ENCODE data around the gene ZNF226.
A peak's percentile ranks its signal among the peaks of the same experiment; 100 is the strongest.
"Not testable (repeated sequence)": the region's sequence is repeated elsewhere in the genome, so short reads cannot be mapped to it uniquely, and the experiment has no call there.

Gene ZNF226

DNA sequence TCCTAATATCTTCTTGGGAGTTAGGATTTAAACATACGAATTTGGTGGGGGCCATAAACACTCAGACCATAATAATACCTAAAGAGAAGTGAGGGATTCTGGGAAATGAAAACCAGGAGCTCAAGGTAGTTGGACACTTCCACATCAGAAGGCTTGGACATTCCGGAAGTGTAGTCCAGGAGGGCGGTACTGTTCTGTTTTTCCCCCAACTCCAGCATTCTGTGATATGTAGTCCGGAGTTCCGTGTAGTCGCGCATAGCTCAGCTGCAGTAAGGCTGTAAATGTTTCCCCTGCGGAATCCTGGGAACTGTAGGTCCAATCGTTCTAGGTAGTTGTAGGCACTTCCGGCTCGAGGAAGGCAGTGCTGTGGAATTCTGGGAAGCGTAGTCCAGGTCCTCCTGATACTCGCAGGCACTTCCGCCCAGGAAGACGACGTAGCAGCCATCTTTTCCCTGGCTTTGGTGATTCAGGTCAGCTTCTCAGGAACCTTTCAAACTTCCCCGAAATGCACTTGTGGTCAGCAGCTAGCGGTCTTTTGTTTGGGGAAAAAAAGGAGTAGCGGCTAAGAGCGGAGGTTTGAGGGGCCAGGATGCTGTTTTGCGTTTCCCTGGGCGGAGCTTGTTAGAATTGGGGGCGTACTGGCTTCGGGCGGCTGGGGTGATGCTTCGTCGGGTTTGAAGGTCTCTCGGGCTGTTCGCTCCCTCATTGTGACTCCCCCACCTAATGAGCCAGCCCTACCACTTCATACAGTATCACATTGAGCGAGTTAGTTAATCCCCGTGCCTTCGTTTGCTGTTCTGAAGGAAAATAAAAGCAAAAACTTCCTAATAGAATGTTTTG, at the start of gene ZNF226:
TSS of gene ZNF226 (plus strand) at position 428 of the 840 bp plus-strand sequence. CDS start 4,981 bp downstream, outside the sequence.
- peak within 1 kb of the TSS; percentile 86 for H3K27ac ChIP-seq
- H3K9me3 ChIP-seq (ENCODE audit: control insufficient read depth, low read length): no peaks in the 10 kb centered on the region
- peak within 1 kb of the TSS; percentile 70 for H3K4me3 ChIP-seq (ENCODE audit: low read depth, low read length)
- peaks cover 4% of the 10 kb centered on the region for H3K4me1 ChIP-seq
- peak within 1 kb of the TSS; percentile 95 for H3K4me2 ChIP-seq (ENCODE audit: low read length)
- peak within 1 kb of the TSS; percentile 91 for H2AFZ ChIP-seq
- peaks cover 10% of the 10 kb centered on the region for H3K79me2 ChIP-seq
- H3K9ac ChIP-seq: peak within 1 kb of the TSS; percentile 53
- no peaks in the 10 kb centered on the region for H3K27me3 ChIP-seq (ENCODE audit: control insufficient read depth, insufficient read depth, low read length)
- no peaks in the 10 kb centered on the region for H3K36me3 ChIP-seq (ENCODE audit: control insufficient read depth, insufficient read depth, low read length)
- TF ChIP-seq, protein P1, sequence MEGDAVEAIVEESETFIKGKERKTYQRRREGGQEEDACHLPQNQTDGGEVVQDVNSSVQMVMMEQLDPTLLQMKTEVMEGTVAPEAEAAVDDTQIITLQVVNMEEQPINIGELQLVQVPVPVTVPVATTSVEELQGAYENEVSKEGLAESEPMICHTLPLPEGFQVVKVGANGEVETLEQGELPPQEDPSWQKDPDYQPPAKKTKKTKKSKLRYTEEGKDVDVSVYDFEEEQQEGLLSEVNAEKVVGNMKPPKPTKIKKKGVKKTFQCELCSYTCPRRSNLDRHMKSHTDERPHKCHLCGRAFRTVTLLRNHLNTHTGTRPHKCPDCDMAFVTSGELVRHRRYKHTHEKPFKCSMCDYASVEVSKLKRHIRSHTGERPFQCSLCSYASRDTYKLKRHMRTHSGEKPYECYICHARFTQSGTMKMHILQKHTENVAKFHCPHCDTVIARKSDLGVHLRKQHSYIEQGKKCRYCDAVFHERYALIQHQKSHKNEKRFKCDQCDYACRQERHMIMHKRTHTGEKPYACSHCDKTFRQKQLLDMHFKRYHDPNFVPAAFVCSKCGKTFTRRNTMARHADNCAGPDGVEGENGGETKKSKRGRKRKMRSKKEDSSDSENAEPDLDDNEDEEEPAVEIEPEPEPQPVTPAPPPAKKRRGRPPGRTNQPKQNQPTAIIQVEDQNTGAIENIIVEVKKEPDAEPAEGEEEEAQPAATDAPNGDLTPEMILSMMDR (IDR thresholded peaks at IDR 0.05): no peak

DNA sequence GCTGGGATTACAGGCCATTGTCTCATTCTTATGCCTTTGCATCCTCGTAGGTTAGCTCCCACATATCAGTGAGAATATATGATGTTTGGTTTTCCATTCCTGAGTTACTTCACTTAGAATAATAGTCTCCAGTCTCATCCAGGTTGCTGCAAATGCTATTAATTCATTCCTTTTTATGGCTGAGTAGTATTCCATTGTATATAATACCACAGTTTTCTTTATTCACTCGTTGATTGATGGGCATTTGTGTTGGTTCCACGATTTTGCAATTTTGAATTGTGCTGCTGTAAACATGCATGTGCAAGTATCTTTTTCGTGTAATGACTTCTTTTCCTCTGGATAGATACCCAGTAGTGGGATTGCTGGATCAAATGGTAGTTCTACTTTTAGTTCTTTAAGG, 43.7 kb upstream of the ZNF226 start:
- H3K27ac ChIP-seq; H3K4me2 ChIP-seq (ENCODE audit: low read length); H3K27me3 ChIP-seq (ENCODE audit: control insufficient read depth, insufficient read depth, low read length); H3K9ac ChIP-seq; H3K4me3 ChIP-seq (ENCODE audit: low read depth, low read length); H3K79me2 ChIP-seq; H3K4me1 ChIP-seq; H3K36me3 ChIP-seq (ENCODE audit: control insufficient read depth, insufficient read depth, low read length); H2AFZ ChIP-seq; H3K9me3 ChIP-seq (ENCODE audit: control insufficient read depth, low read length): not testable (repeated sequence)

DNA sequence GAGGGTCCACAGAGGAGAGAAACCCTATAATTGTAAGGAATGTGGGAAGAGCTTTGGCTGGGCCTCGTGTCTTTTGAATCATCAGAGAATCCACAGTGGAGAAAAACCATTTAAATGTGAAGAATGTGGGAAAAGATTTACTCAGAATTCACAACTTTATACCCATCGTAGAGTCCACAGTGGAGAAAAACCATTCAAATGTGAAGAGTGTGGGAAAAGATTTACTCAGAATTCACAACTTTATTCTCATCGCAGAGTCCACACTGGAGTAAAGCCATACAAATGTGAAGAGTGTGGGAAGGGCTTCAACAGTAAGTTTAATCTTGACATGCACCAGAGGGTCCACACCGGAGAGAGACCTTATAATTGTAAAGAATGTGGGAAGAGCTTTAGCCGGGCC, 32.9 kb upstream of the ZNF226 start:
- TF ChIP-seq, protein P1 (IDR thresholded peaks at IDR 0.05): no peak
- Histone ChIP-seq H3K36me3 (ENCODE audit: control insufficient read depth, insufficient read depth, low read length) (peaks cover 4% of the 10 kb centered on the region), H3K4me3 (ENCODE audit: low read depth, low read length) (no peak overlapping the region), H3K4me2 (ENCODE audit: low read length) (no peak overlapping the region), H3K27ac (no peak overlapping the region), H3K79me2 (peaks cover 2% of the 10 kb centered on the region), H3K9ac (no peak overlapping the region), H3K27me3 (ENCODE audit: control insufficient read depth, insufficient read depth, low read length) (no peaks in the 10 kb centered on the region), H3K9me3 (ENCODE audit: control insufficient read depth, low read length) (no peaks in the 10 kb centered on the region), H3K4me1 (no peaks in the 10 kb centered on the region), H2AFZ (no peak overlapping the region)

DNA sequence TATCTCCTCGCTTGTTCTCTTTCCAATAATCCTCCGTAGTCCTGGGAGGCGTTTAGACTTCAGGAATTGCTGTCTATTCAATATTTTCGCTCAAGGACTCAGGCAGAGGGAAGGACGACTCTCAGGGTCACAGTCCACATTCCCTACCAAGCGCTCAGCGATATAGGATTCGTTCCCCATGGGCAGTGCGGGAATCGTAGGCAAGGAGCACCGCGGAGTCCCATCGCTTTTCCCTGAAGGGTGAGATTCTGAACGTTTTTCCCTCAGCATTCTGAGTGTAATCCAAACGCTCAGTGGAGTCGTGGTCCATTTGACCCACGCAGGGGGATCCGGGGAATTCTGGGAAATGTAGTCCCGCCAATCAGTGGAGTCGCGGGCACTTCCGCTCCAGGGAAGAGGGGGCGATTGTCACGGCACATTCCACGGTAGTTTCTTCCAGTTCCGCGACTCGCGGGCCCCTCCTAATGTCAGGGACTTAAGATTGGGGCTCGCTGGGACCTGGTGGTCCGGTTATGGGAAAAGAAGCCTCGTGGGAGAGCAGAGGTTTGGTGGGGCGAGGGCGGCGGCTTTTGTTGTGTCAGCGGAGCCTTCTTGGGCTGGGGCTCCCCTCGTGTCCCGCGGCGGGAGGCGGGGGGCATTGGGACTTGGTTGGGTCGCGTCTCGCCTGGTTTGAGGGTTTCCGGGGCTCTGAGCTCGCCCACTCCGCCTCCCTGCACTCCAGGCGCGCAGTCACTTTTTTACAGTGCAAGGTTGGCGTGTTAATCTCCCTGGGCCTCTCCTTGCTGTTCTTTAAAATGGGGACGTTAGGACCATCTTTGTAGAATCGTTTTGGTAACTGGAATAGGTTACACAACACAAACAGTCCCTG, 23.5 kb upstream of the ZNF226 start, which contains the start of gene ZNF234:
TSS of gene ZNF234 (plus strand) at position 364 of the 868 bp plus-strand sequence. CDS start 3,079 bp downstream, outside the sequence.
- Histone ChIP-seq H3K9me3 (ENCODE audit: control insufficient read depth, low read length) (no peaks in the 10 kb centered on the region), H2AFZ (peak within 1 kb of the TSS; percentile 90), H3K4me1 (no peaks in the 10 kb centered on the region), H3K4me3 (ENCODE audit: low read depth, low read length) (peak within 1 kb of the TSS; percentile 79), H3K27ac (peak within 1 kb of the TSS; percentile 70), H3K36me3 (ENCODE audit: control insufficient read depth, insufficient read depth, low read length) (no peaks in the 10 kb centered on the region), H3K79me2 (no peaks in the 10 kb centered on the region), H3K27me3 (ENCODE audit: control insufficient read depth, insufficient read depth, low read length) (no peaks in the 10 kb centered on the region), H3K4me2 (ENCODE audit: low read length) (peak within 1 kb of the TSS; percentile 87), H3K9ac (no peak within 1 kb of the TSS)
- TF ChIP-seq, protein P1 (IDR thresholded peaks at IDR 0.05): no peak

DNA sequence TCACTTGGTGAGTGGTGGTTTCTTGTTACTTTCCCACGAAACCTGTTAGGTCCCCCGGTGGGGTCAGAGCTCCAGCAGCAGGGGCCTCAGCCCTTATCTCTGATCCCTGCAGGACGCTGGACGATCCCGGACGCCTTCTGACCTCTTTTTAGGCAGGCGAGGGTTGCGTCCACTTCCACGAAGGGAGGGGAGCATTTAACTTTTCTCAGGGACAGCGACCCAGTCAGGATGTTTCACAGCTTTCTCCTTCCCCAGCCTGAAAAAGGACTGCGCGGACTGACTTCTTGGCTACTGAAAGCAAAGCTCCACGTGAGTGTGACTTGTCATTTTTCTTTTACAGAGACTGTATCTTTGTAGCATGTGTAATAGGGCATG, 22.9 kb upstream of the ZNF226 start:
- H3K27ac ChIP-seq: peak overlapping the region; percentile 70

More for the DNA sequence above, 22.9 kb upstream of the ZNF226 start:
- TF ChIP-seq, protein P1 (IDR thresholded peaks at IDR 0.05): no peak
- Histone ChIP-seq H3K4me2 (ENCODE audit: low read length) (peak overlapping the region; percentile 87), H3K9ac (no peak overlapping the region), H3K4me1 (no peaks in the 10 kb centered on the region), H3K27me3 (ENCODE audit: control insufficient read depth, insufficient read depth, low read length) (no peaks in the 10 kb centered on the region), H3K9me3 (ENCODE audit: control insufficient read depth, low read length) (no peaks in the 10 kb centered on the region), H2AFZ (peak overlapping the region; percentile 90), H3K79me2 (no peaks in the 10 kb centered on the region), H3K36me3 (ENCODE audit: control insufficient read depth, insufficient read depth, low read length) (no peaks in the 10 kb centered on the region), H3K4me3 (ENCODE audit: low read depth, low read length) (peak overlapping the region; percentile 79)
